Measurements from ENCODE around the gene ZNF521.

Gene ZNF521

DNA sequence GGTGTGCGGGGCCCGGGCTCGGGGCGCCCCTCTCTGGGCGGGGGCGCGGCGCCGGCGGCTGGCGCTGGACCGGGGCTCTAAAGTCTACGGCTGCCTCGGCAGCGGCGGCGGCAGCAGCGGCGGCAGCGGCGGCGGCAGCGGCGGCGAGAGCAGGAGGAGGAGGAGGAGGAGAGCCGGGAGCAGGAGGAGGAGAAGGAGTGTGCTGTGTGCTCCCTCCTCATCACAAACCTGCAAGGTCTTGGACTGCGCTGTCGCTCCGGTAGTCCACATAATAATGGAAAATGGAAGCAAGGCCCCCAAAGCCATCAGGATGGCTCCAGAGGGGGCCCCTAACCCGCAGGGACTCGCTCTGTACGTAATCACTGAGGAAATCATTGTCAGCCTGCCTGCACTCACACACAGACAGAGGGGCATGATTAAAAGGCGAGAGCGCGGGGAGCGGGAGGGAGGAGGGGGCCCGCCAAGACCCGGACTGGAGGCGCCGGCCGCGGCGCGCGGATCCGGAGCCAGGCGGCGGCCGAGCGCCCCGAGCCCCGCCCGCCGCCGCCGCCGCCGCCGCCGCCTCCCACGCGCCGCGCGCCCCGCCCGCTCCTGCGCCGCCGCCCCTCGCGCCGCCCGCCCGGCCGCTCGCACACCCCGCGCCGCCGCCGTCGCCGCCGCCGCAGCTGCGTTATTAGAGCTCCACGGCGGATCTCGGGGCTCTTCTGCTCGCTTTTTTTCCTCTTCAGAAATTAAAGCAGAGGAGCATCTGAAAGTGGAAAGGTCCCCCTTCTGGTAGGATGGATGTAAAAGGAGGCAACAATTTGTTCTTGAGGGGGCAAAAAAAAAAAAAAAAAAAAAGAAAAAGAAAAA is at the start of gene ZNF521:
TSS of gene ZNF521 (minus strand) at position 390 of the 852 bp plus-strand sequence. CDS start 1,220 bp downstream, outside the sequence.
- peak within 1 kb of the TSS; percentile 22 for H3K27ac Mint-ChIP-seq
- H3K27me3 Mint-ChIP-seq, result peaks cover 52% of the 10 kb centered on the region
- H3K9me3 Mint-ChIP-seq, result no peaks in the 10 kb centered on the region
- H3K36me3 Mint-ChIP-seq, result peaks cover 6% of the 10 kb centered on the region
- H3K4me3 Mint-ChIP-seq, result peak within 1 kb of the TSS; percentile 72
- peaks cover 13% of the 10 kb centered on the region for H3K4me1 Mint-ChIP-seq
- ATAC-seq, result peak; percentile 84

DNA sequence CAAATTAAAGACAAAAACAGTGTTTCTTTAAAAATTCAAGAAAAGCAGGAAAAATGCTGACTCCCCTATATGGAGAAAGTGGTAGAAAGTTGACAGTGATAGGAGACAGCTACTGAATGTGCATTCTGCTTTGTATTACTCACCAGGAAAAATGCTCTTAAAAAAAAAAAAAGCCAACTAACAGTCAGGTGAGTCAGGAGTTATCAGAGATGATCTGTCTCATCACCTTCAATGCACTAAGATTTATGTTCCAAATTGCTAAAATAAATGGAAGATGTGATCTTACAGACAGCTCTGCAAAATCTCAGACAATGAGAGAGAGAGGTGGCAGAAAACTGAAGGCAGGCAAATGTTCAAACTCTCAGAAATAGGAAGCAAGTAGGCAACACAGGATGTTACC is 47.6 kb upstream of the ZNF521 start:
- Mint-ChIP-seq H3K36me3 (no peaks in the 10 kb centered on the region), H3K4me3 (no peak overlapping the region), H3K4me1 (no peaks in the 10 kb centered on the region), H3K27ac (no peak overlapping the region), H3K9me3 (peaks cover 12% of the 10 kb centered on the region), H3K27me3 (no peaks in the 10 kb centered on the region)
- no peak for ATAC-seq

GRCh38 chr18:25392192-25392591 is 40.2 kb upstream of the ZNF521 start:
- no peak for ATAC-seq
- Mint-ChIP-seq H3K4me3 (no peak overlapping the region), H3K4me1 (no peaks in the 10 kb centered on the region), H3K9me3 (peaks cover 23% of the 10 kb centered on the region), H3K36me3 (no peaks in the 10 kb centered on the region), H3K27me3 (peaks cover 6% of the 10 kb centered on the region), H3K27ac (no peak overlapping the region)

- ATAC-seq, result no peak
These were observed 21.6 kb upstream of the ZNF521 start for GRCh38 chr18:25373432-25374179.

GRCh38 chr18:25370391-25370790 is 18.4 kb upstream of the ZNF521 start:
- H3K9me3 Mint-ChIP-seq, result peaks cover 3% of the 10 kb centered on the region
- no peak overlapping the region for H3K27ac Mint-ChIP-seq
- H3K4me3 Mint-ChIP-seq, result no peak overlapping the region
- ATAC-seq, result no peak
- H3K4me1 Mint-ChIP-seq, result no peaks in the 10 kb centered on the region
- H3K27me3 Mint-ChIP-seq, result peaks cover 15% of the 10 kb centered on the region
- no peaks in the 10 kb centered on the region for H3K36me3 Mint-ChIP-seq

More at GRCh38 chr18:25373432-25374179, 21.6 kb upstream of the ZNF521 start:
- Mint-ChIP-seq H3K9me3 (no peaks in the 10 kb centered on the region), H3K27me3 (peaks cover 15% of the 10 kb centered on the region), H3K4me3 (no peak overlapping the region), H3K4me1 (no peaks in the 10 kb centered on the region), H3K27ac (no peak overlapping the region), H3K36me3 (no peaks in the 10 kb centered on the region)

DNA sequence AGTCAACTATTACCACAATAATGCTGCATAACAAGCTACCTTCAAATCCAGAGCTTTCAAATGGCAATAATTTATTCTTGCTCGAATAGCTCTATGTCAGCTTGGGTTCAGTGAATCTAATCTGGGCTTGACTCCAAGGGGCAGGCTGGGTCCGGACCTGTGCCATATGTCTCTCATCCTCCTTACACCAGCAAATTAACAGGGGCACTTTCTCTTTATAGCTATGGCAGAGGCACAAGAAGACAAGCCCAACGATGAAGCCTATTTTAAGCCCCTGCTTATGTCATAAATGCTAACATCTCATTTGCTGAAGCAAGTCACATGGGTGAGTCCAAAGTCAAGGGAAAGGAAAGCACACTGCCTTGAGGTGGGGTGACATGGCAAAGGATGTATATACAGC is 13.3 kb upstream of the ZNF521 start:
- Mint-ChIP-seq H3K4me1 (no peaks in the 10 kb centered on the region), H3K27ac (no peak overlapping the region), H3K9me3 (peaks cover 3% of the 10 kb centered on the region), H3K36me3 (no peaks in the 10 kb centered on the region), H3K4me3 (no peak overlapping the region), H3K27me3 (peaks cover 48% of the 10 kb centered on the region)
- no peak for ATAC-seq

GRCh38 chr18:25364732-25365131 is 12.8 kb upstream of the ZNF521 start:
- H3K27ac Mint-ChIP-seq, result no peak overlapping the region
- ATAC-seq, result no peak

DNA sequence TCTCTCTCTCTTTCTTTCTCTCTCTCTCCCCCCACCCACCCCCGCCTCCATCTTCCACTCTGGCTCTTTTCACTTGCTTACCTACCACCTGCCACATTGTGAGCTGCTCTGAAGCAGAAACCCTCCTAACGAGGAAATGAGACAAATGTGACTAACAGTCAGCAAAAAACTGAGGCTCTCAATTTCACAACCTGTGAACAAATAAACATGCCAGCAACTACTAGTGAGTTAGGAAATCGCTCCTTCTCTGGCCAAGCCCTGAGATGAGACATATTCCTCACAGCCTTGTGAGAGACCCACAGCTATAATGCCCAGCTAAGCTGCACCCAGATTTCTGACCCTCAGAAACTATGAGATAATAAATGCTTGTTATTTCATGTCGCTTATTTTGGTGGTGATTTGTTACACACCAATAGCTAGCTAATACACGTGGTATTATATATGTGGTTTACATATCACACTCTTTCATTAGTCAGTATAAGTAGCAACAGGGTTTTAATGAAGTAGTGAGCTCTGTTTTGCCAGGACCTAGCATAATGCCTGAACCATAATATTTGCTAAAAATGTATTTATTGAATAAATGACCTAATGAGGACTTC is 8.4 kb upstream of the ZNF521 start:
- Mint-ChIP-seq H3K27me3 (peaks cover 51% of the 10 kb centered on the region), H3K9me3 (no peaks in the 10 kb centered on the region), H3K27ac (no peak overlapping the region), H3K36me3 (no peaks in the 10 kb centered on the region), H3K4me1 (no peaks in the 10 kb centered on the region), H3K4me3 (no peak overlapping the region)
- no peak for ATAC-seq

More at GRCh38 chr18:25364732-25365131, 12.8 kb upstream of the ZNF521 start:
- Mint-ChIP-seq H3K4me3 (no peak overlapping the region), H3K36me3 (no peaks in the 10 kb centered on the region), H3K27me3 (peaks cover 52% of the 10 kb centered on the region), H3K9me3 (peaks cover 3% of the 10 kb centered on the region), H3K4me1 (no peaks in the 10 kb centered on the region)

DNA sequence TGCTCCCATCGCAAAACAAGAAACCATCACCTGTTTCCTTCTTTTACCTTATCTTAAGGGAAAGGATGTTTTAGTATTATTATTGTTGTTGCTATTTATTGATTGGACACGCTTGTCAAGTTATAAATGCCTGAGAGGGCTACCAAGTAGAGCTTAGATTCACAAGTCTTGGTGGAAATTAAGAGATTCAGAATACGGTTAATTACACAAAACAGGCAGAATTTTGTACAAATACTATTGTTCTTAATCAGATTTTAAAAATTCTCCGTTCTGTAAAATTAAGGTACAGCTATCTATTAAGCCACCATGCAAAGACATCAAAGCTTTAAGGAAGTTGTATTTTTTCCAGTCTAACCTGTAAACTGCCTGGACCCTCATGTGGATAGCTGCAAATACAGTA is 1.1 kb upstream of the ZNF521 start:
- H3K4me3 Mint-ChIP-seq, result no peak overlapping the region

GRCh38 chr18:25352629-25353005 is 651 bp upstream of the ZNF521 start:
- peaks cover 46% of the 10 kb centered on the region for H3K27me3 Mint-ChIP-seq
- H3K4me3 Mint-ChIP-seq, result peak overlapping the region; percentile 70
- no peak for ATAC-seq
- no peak overlapping the region for H3K27ac Mint-ChIP-seq
- H3K9me3 Mint-ChIP-seq, result no peaks in the 10 kb centered on the region
- H3K4me1 Mint-ChIP-seq, result peaks cover 13% of the 10 kb centered on the region
- H3K36me3 Mint-ChIP-seq, result peaks cover 6% of the 10 kb centered on the region

More for the DNA sequence above, 1.1 kb upstream of the ZNF521 start:
- H3K4me1 Mint-ChIP-seq, result peaks cover 13% of the 10 kb centered on the region
- peaks cover 6% of the 10 kb centered on the region for H3K36me3 Mint-ChIP-seq
- ATAC-seq, result no peak
- peaks cover 42% of the 10 kb centered on the region for H3K27me3 Mint-ChIP-seq
- H3K9me3 Mint-ChIP-seq, result no peaks in the 10 kb centered on the region
- no peak overlapping the region for H3K27ac Mint-ChIP-seq

DNA sequence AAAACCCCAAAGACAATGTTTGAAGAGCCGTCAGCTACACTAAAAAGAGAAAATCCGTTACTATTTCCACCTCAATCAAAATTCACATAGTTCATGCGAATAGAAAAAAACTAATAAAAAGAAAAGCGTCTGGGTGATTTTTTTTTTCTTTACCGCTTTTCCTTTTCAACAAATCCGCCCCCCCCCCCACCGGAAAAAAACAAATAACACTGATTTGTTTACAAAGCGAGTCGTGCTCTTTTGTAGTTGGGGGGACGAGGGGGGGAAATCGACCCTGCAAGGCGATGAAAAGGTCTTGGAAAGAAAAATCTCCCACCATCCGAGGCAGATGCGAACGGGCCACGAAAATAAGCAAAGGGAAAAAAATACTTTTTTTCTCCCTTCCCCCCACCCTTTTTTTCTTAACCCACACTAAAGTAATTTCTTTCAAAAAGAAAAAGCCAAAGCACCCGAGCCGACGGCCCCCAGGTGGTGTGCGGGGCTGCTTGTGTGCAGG is 638 bp downstream of the ZNF521 start:
- H3K9me3 Mint-ChIP-seq, result no peaks in the 10 kb centered on the region
- H3K27me3 Mint-ChIP-seq, result peaks cover 59% of the 10 kb centered on the region
- H3K4me1 Mint-ChIP-seq, result peaks cover 13% of the 10 kb centered on the region
- peak overlapping the region; percentile 72 for H3K4me3 Mint-ChIP-seq
- no peak overlapping the region for H3K27ac Mint-ChIP-seq
- peaks cover 6% of the 10 kb centered on the region for H3K36me3 Mint-ChIP-seq
- ATAC-seq, result no peak

GRCh38 chr18:25350489-25351251 is 1.3 kb downstream of the ZNF521 start:
- Mint-ChIP-seq H3K9me3 (no peaks in the 10 kb centered on the region), H3K27ac (peak overlapping the region; percentile 22), H3K27me3 (peaks cover 63% of the 10 kb centered on the region), H3K36me3 (peaks cover 6% of the 10 kb centered on the region), H3K4me3 (peak overlapping the region; percentile 93), H3K4me1 (peaks cover 13% of the 10 kb centered on the region)
- no peak for ATAC-seq

DNA sequence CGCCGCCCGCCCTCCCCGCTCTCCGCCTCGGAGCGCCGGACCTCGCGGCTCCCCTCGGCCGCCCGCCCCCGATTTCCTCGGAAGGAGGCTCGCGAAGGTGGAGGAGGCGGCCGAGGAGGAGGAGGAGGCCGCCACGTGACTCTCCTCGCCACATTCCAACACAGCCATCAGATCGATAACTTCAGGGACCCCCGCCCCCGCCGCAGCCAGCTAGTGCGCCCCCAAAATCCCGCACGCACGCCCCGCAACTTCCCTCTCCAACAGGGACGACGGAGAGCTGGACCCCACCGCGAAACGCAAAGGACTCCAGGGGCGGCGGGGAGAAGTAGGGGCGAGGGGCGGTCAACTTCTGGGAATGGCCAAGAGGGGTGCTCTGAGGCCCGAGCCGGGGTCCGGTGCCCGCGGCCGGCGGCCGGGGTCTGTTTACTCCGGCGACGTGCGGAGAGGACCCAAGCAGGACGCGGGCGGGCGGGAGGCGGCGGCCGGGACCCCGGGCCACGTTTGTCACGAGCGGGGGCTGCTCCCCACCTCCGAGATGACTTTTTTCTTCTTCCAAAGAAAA is 2.0 kb downstream of the ZNF521 start:
- no peaks in the 10 kb centered on the region for H3K9me3 Mint-ChIP-seq
- H3K4me3 Mint-ChIP-seq, result peak overlapping the region; percentile 53
- H3K27me3 Mint-ChIP-seq, result peaks cover 70% of the 10 kb centered on the region
- no peak for ATAC-seq
- H3K4me1 Mint-ChIP-seq, result peaks cover 13% of the 10 kb centered on the region
- peaks cover 6% of the 10 kb centered on the region for H3K36me3 Mint-ChIP-seq
- H3K27ac Mint-ChIP-seq, result no peak overlapping the region

DNA sequence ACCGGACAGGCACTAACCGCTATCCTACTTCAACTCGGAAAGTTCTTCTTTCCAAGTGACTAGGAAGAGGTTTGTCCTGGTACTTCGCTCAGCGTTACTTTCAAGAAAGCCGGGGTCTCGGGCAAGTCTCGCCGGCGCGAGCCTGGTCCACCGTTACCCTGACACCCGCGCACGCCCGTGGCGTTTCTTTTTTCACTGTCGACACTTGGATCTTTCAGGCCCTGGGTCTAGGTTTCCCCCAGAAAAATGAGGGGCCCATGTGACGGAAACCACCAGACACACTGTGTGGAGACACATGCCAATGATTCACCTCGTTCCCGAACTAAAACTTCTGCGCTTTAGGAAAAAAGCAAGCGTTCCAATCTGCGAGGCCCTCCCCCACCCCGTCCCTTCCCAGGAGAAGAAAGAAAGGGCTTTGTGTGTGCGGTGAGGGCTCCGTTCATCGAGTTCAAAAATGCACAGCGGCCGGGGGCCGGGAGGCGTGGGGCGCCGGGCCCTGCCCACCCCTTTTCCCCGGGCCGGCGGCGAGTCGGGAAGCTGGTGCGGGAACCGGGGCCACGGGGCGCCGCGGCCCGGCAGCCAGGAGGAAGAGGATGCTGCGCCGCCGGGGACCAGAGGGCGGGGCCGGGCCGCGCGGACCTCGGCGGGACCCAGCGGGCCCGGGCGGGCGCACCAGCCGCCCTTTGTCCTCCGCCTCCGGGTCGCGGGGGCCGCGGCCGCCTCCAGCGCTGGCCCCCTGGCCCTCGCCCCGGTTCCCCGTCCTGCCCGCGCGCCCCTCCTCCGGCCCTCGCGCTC is 2.6 kb downstream of the ZNF521 start:
- Mint-ChIP-seq H3K27me3 (peaks cover 72% of the 10 kb centered on the region), H3K36me3 (peaks cover 6% of the 10 kb centered on the region), H3K4me1 (peaks cover 13% of the 10 kb centered on the region), H3K4me3 (peak overlapping the region; percentile 63), H3K9me3 (no peaks in the 10 kb centered on the region), H3K27ac (no peak overlapping the region)
- ATAC-seq, result no peak

Measured in stimulated activated memory B cell treated with anti-CD40 and anti-IgM and Interleukin-4, amounts not matched to agents 10 μg/mL and 1 μg/mL and 100 μg/mL, for 72 hours (primary cell).